ENCODE measurements around the gene LRIG3.
"Not testable (repeated sequence)": the region's sequence is repeated elsewhere in the genome, so short reads cannot be mapped to it uniquely, and the experiment has no call there.

Gene LRIG3

DNA sequence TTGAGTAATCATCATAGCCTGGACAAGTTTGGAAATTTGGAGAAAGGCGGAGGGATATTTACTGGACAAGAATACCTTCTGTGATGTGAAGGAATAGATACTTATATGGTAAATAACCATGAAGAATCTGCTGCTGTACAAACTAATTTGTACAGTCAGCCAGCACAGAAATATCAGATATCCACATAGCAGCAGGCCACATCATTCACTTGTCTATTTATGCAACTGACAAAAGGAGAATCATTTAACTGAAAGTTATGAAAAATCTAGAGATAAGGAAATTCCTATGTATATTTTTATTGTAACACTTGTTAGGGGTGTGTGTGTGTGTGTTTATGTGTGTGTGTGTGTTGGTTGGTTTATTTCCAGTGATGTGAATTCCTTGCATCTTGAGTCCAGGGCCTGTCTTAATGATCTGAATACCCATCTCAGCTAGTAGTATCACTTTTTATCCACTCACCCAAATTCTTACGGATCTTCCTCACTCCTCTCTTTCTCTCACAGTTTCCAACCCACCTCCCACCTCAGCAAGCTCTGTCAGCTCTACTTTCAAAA is 10.5 kb upstream of the LRIG3 start:
- no peak for DNase-seq (ENCODE audit: low spot score)

DNA sequence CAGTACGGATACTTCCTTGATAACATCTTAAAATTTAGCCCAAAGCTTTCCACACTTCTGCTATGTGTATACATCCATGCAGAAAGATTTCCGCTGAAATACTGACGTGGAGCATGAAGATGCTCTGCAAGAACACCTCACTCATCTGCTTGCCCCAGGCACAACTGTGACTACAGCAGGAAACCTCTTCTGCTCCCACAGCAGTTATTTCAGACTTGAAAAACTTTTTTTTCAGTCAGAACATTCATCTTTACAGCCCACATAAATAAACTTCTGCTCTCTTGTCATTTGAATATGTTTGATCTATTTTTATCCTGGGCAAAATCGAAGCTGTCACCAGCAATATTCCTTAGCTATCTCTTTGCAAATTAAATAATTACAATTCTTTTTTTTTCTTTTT is 6.8 kb upstream of the LRIG3 start:
- no peak for DNase-seq (ENCODE audit: low spot score)

- DNase-seq (ENCODE audit: low spot score): no peak
Measured at GRCh38 chr12:58926586-58926985, 6.3 kb upstream of the LRIG3 start.

GRCh38 chr12:58925751-58926150 is 5.4 kb upstream of the LRIG3 start:
- DNase-seq (ENCODE audit: low spot score): no peak

DNA sequence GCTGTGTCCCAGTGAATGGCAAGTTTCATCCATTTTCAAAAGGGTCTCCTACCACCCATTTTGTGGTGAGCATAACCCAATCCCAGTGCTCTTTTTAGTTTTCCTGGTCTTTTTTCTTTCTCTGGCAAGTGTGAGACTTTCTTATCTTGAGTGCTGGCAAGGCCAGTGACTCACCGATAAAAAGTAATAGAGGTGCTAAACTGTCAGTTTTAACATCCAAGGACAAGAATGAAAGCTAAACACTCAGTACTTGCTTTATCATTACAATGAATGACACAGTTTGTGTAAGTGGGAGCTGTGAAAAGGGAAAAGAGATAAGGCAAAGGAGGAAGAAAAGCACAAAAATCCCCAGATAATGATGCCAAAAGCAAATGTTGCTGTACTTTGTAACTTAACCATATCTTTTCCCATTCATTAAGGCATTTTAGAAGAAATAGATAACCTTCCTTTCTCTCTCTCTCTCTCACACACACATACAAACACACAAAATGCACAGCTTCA is 4.9 kb upstream of the LRIG3 start:
- DNase-seq (ENCODE audit: low spot score): no peak

DNA sequence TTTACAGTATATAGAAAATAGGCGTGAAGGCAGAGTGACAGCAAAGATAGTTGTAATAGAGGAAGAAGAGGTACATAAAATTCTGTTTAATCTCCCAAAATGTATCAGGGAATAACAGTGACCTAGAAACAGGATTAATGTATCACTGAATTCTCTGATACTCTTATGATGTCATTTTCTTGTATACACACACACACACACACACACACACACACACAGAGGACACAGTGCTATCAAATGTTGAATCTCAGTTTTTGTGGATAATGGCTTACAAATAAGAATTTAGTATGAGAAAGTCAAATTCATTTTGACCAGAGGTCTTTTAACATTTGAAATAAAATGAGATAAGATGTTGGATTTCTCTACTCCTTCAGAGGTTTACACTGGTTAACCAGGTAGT is 4.3 kb upstream of the LRIG3 start:
- no peak for DNase-seq (ENCODE audit: low spot score)

DNA sequence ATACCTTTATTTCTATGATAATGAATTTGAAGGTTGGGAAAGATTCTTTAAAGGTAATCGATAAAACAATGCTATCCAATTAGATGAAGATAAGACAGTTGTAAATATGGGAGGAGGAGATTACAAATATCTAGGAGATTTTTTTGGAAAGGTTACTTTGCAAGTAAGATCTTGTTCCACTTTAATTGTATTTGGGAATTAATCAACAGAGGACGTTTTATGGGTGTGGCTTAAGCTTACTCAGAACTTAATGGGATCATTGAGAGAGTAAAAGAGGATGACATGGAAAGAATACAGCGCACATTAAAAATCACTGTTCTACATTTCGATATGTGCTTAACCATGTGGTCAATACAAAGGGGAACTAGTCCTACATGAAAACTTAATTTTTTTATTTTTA is 3.5 kb upstream of the LRIG3 start:
- DNase-seq (ENCODE audit: low spot score): no peak

- DNase-seq (ENCODE audit: low spot score): peak; percentile 28
Measured at GRCh38 chr12:58922849-58923248, 2.5 kb upstream of the LRIG3 start.

- no peak for DNase-seq (ENCODE audit: low spot score)
Measured at GRCh38 chr12:58920961-58921861, 907 bp upstream of the LRIG3 start.

DNA sequence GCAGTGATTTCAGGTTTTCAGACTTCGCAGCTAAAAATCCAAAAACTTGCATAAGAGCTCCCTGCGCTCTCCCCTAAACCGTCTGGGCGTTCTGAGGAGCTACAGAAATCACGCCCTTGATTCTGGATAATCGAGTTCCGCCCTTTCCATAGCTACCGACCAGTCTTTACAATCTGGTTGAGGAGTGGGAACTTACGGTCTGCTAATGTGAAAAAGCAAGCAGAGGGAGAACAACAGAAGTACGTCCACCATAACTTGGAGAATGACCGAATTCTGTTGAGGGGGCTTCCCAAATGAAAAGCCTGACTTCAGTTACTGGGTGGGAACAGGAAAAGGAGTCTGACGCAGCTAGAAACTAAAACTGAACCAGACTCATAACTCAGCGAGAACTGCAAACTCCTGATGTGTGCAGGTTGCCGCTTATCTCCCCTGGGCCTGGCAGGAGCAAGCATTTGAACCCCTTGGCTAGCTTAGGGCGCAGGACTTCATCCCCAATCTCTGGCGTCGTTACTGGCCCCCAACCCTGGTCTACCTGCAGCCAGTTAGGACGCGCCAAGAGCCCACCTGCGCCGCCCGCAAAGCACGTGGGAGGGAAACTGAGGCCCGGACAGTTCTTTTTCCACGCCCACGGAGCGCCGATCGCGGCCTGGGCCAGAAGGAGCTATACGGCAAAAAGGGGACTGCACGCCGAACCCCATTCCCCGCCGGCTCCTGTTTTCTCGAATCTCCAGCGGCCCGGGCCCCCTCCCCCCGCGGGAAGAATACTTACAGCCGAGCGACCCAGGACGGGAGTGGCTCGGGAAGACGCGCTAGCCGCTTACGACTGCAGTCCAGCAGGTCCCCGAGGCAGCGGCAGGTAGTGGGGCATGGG is 838 bp downstream of the LRIG3 start:
- DNase-seq (ENCODE audit: low spot score): peak; percentile 29

GRCh38 chr12:58918469-58918844 is 1.8 kb downstream of the LRIG3 start:
- no peak for DNase-seq (ENCODE audit: low spot score)

GRCh38 chr12:58917699-58918468 is 2.4 kb downstream of the LRIG3 start:
- no peak for DNase-seq (ENCODE audit: low spot score)

GRCh38 chr12:58916921-58917511 is 3.3 kb downstream of the LRIG3 start:
- peak; percentile 16 for DNase-seq (ENCODE audit: low spot score)

- DNase-seq (ENCODE audit: low spot score): no peak
Measured at GRCh38 chr12:58916161-58916621, 4.1 kb downstream of the LRIG3 start.

- DNase-seq (ENCODE audit: low spot score): peak; percentile 33
Measured at GRCh38 chr12:58915634-58916033, 4.7 kb downstream of the LRIG3 start.

DNA sequence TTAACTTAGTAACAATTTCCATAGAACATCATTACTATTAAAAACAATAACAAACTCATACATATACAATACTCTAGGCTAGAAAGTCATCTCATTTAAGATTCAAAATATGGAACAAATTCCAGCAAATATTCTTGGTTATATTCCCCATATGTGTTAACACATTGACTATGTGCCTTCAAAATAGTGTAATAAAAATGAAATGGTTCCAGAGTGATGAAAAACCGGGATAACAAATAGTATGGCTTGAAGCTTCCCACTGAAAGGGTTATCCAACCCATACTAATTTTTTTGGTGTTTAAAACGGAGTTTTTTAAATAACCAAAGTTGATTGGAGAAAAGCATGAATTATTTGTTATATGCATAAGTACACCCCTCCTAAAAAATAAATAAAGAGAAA is 5.3 kb downstream of the LRIG3 start:
- no peak for DNase-seq (ENCODE audit: low spot score)

DNA sequence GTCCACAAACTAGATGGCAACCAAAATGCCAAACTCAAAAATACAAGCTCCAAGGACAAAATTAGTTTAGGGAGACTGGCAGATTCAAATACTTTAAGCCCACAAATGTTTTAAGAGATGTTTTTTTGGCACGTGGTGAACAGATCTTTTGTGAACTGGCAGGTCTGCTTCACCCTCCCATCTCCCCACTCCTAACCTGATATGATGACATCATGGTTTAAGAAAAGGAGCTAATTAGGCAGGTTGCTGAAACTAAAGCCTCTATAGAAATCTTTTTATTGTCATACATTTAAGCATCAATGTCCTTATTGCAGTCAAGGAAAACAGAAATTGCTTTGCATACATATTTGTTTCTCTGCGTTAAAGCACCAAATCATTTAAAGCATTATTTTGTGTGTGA is 5.8 kb downstream of the LRIG3 start:
- no peak for DNase-seq (ENCODE audit: low spot score)

- no peak for DNase-seq (ENCODE audit: low spot score)
Measured at GRCh38 chr12:58907391-58907790, 12.9 kb downstream of the LRIG3 start.

DNA sequence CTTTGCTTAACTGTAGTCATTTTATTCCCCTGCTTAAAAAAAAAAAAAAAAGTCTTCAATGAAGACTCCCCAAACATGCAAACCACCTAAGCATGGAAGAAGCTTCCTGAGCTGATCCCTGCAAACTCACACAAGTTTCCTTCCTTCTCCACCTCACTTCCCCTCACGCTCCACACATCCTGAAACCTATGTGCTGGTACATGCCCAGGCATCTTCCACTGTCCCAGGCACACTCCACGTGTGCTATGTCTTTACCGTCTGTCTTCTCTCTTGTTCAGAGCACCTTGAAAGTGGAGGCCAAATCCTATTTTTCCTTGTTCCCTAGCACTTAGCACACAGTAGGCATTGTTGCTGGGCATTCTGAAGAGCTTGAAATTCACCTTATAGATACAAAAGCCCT is 13.4 kb downstream of the LRIG3 start:
- no peak for DNase-seq (ENCODE audit: low spot score)

DNA sequence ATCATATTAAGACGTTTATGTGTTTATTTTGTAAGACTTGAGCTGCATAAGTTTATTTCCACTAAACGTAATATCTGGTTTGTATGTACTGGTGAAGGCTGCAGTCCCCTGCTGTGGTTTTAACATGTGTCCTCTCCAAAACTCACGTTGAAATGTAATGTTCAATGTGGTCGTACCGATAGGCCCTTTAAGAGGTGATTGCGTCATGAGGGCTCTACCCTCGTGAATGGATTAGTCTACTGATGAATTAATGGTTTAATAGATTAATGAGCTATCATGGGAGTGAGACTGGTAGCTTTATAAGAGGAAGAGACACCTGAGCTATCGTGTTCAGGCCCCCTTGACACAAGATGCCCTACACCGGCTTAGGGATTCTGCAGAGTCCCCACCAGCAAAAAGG is 14.9 kb downstream of the LRIG3 start:
- no peak for DNase-seq (ENCODE audit: low spot score)

DNA sequence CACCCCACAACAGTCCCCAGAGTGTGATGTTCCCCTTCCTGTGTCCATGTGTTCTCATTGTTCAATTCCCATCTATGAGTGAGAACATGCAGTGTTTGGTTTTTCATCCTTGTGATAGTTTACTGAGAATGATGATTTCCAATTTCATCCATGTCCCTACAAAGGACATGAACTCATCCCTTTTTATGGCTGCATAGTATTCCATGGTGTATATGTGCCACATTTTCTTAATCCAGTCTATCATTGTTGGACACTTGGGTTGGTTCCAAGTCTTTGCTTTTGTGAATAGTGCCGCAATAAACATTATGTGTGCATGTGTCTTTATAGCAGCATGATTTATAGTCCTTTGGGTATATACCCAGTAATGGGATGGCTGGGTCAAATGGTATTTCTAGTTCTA is 17.6 kb downstream of the LRIG3 start:
- not testable (repeated sequence) for DNase-seq (ENCODE audit: low spot score)

All from AG08396 (cell line).